Nephron progenitor cell (in vitro differentiated cells): Measurements from ENCODE around the gene TTLL12.

Source experiments
- DNase-seq: peaks from one replicate; pipeline ENCODE4 v3.0.0; 2021
- H3K27ac Mint-ChIP-seq: 2 replicates; pipeline ENCODE4 v1.8.0; 2021; ENCODE audit warnings: mild to moderate bottlenecking, moderate library complexity, mixed read lengths
- H3K27me3 Mint-ChIP-seq: 2 replicates; pipeline ENCODE4 v1.8.0; 2021; ENCODE audit warnings: mild to moderate bottlenecking, low read depth, mixed read lengths; ENCODE audit not compliant: poor library complexity
- H3K36me3 Mint-ChIP-seq: 2 replicates; pipeline ENCODE4 v1.8.0; 2021; ENCODE audit warnings: low read depth, mixed read lengths
- H3K4me1 Mint-ChIP-seq: 2 replicates; pipeline ENCODE4 v1.8.0; 2021; ENCODE audit warnings: mixed read lengths
- H3K4me3 Mint-ChIP-seq: 2 replicates; pipeline ENCODE4 v1.8.0; 2021; ENCODE audit warnings: mild to moderate bottlenecking, moderate library complexity, mixed read lengths
- H3K9me3 Mint-ChIP-seq: 2 replicates; pipeline ENCODE4 v1.8.0; 2021; ENCODE audit warnings: mild to moderate bottlenecking, moderate library complexity, mixed read lengths
- TF ChIP-seq, protein P1 (sequence below): fragments of 200-600 bp; sonication (generic); IDR thresholded peaks from 2 replicates; pipeline ENCODE4 v1.5.0; 2021; ENCODE audit warnings: antibody characterized with exemption

TTLL12 gene

DNA sequence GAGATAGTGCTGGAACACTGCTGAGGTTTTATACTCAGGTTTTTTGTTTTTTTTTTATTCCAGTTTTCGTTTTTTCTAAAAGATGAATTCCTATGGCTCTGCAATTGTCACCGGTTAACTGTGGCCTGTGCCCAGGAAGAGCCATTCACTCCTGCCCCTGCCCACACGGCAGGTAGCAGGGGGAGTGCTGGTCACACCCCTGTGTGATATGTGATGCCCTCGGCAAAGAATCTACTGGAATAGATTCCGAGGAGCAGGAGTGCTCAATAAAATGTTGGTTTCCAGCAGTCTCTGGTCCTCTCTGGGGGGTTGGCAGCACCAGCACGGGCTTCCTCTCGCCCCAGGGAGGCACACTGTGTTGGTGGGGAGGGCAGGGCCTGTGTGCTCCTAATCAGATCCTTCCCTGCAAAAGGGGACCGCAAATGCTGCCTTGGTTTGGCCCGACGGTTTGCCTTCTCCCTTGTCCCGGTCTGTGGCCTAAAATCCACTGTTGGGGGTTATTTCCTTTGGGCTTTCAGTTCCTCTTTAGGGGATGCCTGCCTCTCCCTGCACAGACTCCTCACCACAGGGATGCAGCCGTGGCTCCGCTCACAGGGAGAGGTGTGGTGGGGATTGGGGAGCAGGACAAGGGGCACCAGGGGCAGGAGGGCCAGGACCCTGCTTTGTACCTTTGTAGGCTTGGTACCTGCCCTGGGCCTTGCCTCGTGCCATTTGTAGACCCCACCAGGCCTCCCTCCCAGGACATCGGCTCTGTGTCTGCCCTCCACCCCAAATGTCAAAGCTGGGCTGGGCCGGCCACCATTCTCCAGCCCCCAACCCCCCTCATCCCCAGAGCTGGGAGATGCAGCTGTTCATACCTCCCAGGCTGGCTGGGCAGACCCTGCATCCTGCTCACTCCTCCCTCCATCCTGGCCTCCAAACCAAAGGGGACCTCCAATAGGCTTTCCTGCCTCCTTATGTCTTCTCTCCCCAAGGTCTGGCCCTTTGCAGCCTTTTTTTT lies 57.2 kb downstream of the TTLL12 start:
- TF ChIP-seq, protein P1, sequence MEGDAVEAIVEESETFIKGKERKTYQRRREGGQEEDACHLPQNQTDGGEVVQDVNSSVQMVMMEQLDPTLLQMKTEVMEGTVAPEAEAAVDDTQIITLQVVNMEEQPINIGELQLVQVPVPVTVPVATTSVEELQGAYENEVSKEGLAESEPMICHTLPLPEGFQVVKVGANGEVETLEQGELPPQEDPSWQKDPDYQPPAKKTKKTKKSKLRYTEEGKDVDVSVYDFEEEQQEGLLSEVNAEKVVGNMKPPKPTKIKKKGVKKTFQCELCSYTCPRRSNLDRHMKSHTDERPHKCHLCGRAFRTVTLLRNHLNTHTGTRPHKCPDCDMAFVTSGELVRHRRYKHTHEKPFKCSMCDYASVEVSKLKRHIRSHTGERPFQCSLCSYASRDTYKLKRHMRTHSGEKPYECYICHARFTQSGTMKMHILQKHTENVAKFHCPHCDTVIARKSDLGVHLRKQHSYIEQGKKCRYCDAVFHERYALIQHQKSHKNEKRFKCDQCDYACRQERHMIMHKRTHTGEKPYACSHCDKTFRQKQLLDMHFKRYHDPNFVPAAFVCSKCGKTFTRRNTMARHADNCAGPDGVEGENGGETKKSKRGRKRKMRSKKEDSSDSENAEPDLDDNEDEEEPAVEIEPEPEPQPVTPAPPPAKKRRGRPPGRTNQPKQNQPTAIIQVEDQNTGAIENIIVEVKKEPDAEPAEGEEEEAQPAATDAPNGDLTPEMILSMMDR, result no peak
- Mint-ChIP-seq H3K4me3 (no peak overlapping the region), H3K36me3 (peaks cover 18% of the 10 kb centered on the region), H3K27me3 (peaks cover 5% of the 10 kb centered on the region), H3K4me1 (peaks cover 12% of the 10 kb centered on the region), H3K9me3 (no peaks in the 10 kb centered on the region), H3K27ac (no peak overlapping the region)
- DNase-seq, result no peak

DNA sequence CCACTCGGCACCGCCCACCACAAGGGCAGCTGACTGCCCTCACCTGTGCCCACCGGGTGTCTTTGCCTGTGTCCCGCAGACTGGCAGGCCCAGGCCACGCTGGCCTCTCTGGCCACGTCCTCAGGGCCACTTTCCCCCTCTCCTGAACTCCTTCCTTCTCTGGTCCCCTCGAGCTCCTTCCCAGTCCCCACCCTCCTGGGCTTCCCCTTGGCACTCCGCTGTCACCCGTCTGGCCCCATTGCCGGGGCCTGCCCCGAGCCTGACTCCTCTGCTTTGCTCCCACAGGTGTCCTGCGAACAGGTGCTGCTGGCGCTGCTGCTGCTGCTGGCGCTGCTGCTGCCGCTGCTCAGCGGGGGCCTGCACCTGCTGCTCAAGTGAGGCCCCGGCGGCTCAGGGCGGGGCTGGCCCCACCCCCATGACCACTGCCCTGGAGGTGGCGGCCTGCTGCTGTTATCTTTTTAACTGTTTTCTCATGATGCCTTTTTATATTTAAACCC lies 58.0 kb downstream of the TTLL12 start:
- Mint-ChIP-seq H3K4me3 (no peak overlapping the region), H3K27ac (no peak overlapping the region)

DNA sequence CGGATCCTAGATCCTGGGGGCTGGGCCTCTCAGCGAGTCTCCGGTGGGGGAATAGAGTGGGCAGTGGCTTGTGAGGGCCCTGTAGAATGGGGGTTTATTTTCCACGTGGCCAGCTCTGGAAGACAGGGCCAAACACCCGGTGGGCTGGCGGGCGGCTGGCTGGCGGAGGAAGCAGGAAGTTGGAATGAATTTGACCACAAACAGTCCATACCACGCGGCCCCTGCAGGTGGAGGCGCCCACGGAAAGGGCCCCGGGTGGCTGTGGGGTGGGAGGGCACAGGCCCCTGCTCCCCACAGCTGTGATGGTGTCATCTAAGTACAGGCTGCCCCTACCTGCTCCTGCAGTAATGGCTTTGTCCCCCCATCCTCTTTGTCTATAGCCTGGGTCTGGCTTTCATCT lies 58.8 kb downstream of the TTLL12 start:
- Mint-ChIP-seq H3K9me3 (no peaks in the 10 kb centered on the region), H3K4me3 (no peak overlapping the region), H3K4me1 (peaks cover 12% of the 10 kb centered on the region), H3K27me3 (peaks cover 8% of the 10 kb centered on the region), H3K27ac (peak overlapping the region; percentile 52), H3K36me3 (peaks cover 1% of the 10 kb centered on the region)
- no peak for DNase-seq
- TF ChIP-seq, protein P1, result no peak

More for the DNA sequence above, 58.0 kb downstream of the TTLL12 start:
- no peak for DNase-seq
- TF ChIP-seq, protein P1, result no peak
- H3K4me1 Mint-ChIP-seq, result peaks cover 12% of the 10 kb centered on the region
- H3K9me3 Mint-ChIP-seq, result no peaks in the 10 kb centered on the region
- peaks cover 5% of the 10 kb centered on the region for H3K27me3 Mint-ChIP-seq
- peaks cover 10% of the 10 kb centered on the region for H3K36me3 Mint-ChIP-seq

DNA sequence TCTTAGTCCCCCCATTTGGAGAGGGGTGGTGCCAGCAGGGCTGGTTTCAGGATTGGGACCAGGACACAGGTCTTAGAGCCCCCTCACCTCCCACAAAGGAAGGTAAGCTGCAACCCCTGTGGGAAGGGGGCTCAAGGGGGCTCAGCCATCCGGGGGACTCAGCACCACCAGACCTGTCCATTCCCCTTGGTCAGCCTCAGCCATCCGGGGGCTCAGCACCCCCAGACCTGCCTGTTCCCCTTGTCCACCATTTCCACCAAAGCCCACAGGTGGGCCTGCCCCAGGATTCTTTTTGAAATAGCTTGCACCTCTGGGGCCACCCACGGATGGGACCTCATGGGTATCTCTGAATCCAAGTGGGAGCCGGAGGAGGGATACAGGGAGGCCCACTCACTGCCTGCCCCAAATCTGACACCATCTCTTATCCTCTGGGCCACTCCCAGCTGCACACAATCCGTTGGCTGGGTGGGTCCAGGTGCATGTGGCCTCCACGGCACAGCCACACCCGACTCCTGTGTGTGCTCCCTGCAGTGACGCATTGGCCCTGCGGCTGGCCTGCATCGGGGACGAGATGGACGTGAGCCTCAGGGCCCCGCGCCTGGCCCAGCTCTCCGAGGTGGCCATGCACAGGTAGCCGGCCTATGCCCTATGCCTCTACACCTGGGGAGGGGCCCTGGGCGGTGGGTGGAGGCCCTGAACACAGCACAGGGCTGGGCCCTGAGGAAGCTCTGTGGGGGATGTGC lies 59.6 kb downstream of the TTLL12 start:
- Mint-ChIP-seq H3K27ac (no peak overlapping the region), H3K4me1 (peaks cover 12% of the 10 kb centered on the region), H3K27me3 (peaks cover 11% of the 10 kb centered on the region), H3K9me3 (no peaks in the 10 kb centered on the region), H3K36me3 (no peaks in the 10 kb centered on the region), H3K4me3 (no peak overlapping the region)
- no peak for DNase-seq
- TF ChIP-seq, protein P1, result no peak

DNA sequence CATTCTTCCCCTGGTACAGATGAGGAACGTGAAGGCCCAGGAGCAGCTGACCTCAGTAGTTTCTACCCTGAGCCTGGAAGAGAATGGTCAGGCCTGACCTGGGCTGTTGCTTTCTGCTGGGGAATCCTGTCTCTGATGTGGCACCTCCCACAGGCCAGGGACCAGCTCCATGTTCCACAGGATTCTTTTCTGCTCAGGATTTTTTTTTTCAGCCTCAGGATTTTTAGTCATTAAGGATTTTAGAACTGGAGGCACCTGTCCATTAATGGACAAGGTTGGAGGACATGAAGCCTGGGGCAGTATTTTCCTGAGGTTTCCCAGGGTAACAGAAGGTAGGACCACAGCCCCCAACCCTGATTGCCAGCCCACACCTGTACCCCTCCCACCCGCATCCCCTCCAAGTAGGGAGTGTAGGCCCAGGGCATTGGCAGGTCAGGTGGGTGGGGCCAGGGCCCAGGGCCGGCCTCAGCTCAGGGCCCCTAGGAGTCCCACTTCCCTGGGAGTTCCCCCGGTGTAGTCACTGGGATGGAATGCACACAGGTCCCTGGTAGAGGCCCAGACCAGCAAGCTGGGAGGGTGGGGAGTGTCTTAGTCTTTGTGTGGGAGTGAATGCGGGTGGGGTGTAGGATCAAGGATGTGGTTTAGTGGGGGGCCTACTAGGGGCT lies 60.3 kb downstream of the TTLL12 start:
- peaks cover 12% of the 10 kb centered on the region for H3K4me1 Mint-ChIP-seq
- H3K27me3 Mint-ChIP-seq, result peaks cover 11% of the 10 kb centered on the region
- H3K27ac Mint-ChIP-seq, result no peak overlapping the region
- no peak for DNase-seq
- TF ChIP-seq, protein P1, result no peak
- H3K36me3 Mint-ChIP-seq, result no peaks in the 10 kb centered on the region
- H3K4me3 Mint-ChIP-seq, result no peak overlapping the region
- no peaks in the 10 kb centered on the region for H3K9me3 Mint-ChIP-seq
